ENCODE data around the gene ADGRL1.

DNA sequence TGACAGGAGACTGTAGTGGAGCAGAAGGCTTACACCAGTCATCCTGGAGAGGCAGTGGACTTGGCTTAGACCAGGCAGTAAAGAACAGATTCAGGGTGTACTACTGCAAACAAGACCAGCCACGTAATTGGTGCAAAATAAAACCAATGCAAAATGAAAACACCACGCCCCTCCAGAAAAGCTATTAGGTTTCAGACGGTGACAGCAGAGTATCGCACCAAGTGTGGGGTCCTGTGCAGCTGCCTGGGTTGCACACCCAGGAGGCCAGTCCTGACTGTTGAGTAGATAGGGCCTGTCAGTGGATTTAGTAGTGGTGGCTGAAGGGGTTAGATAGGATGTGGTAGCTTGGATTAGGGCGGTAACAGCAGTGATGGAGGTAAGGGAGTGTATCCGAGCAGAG, 83.0 kb downstream of the ADGRL1 start:
- TF ChIP-seq, protein P1, sequence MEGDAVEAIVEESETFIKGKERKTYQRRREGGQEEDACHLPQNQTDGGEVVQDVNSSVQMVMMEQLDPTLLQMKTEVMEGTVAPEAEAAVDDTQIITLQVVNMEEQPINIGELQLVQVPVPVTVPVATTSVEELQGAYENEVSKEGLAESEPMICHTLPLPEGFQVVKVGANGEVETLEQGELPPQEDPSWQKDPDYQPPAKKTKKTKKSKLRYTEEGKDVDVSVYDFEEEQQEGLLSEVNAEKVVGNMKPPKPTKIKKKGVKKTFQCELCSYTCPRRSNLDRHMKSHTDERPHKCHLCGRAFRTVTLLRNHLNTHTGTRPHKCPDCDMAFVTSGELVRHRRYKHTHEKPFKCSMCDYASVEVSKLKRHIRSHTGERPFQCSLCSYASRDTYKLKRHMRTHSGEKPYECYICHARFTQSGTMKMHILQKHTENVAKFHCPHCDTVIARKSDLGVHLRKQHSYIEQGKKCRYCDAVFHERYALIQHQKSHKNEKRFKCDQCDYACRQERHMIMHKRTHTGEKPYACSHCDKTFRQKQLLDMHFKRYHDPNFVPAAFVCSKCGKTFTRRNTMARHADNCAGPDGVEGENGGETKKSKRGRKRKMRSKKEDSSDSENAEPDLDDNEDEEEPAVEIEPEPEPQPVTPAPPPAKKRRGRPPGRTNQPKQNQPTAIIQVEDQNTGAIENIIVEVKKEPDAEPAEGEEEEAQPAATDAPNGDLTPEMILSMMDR (IDR thresholded peaks at IDR 0.05; ENCODE audit: borderline replicate concordance, extremely low read depth, low read length, poor library complexity, severe bottlenecking) = no peak
- no peak for TF ChIP-seq EZH2 (IDR thresholded peaks at IDR 0.05; ENCODE audit: borderline replicate concordance, low read depth, low read length, severe bottlenecking)

Data from DND-41 (cell line).